HCT116 (cell line): Measurements from ENCODE around the gene MAP4K4. TPM values are rescaled to one million over a fixed set of nuclear protein-coding genes. Genes with fewer than 3 reads are reported as not detected.

Experiments used
- ATAC-seq: fragments of 200-7000 bp; cut with Tn5 transposase; 2 replicates; pipeline ENCODE4 v1.9.1; 2020; ENCODE audit warnings: mild to moderate bottlenecking, moderate library complexity
- BruUV-seq: library from RNA; stranded (reverse); fragments of 400-500 nt; replicated peaks from 2 replicates; lab custom pipeline; 2021; lab: Mats Ljungman, UMichigan
- CTCF ChIA-PET: fragments of 300-600 bp; sonication (Branson Sonifier 250); formaldehyde crosslinking; loops from one replicate; lab custom pipeline; 2021; ENCODE audit warnings: antibody characterized with exemption; lab: Charles Lee
- POLR2A ChIA-PET: fragments of 300-600, 350-600 bp; sonication (Branson Sonifier 250); formaldehyde crosslinking; loops from one replicate; lab custom pipeline; 2021; ENCODE audit warnings: antibody characterized with exemption; lab: Charles Lee
- RAD21 ChIA-PET, 2 experiments: fragments of 300-600 bp; sonication (Branson Sonifier 250); formaldehyde crosslinking; loops; one replicate each; lab custom pipeline; 2023; ENCODE audit warnings: low total read pairs in 2 of 2; ENCODE audit not compliant: uncharacterized antibody in 2 of 2, unreplicated experiment in 2 of 2, low non-redundant PET in 1 of 2; lab: Charles Lee
- DNase-seq: peaks from one replicate; pipeline ENCODE4 v3.0.0-alpha.2; 2010; ENCODE audit warnings: low read depth, low spot score
- H2AFZ ChIP-seq: fragments of 200-600 bp; shearing (Covaris generic), sonication (generic); 2 replicates; pipeline ENCODE4 v1.6.1; 2017; ENCODE audit warnings: low read depth, mixed run types, mixed read lengths, antibody characterized with exemption, low read length; ENCODE audit not compliant: poor library complexity, severe bottlenecking
- H3K27ac ChIP-seq: 2 replicates; pipeline ENCODE4 v1.5.1; 2012; ENCODE audit warnings: low read depth, low read length
- H3K27me3 ChIP-seq: fragments of 200-600 bp; sonication (generic); 2 replicates; pipeline ENCODE4 v1.6.1; 2016; ENCODE audit warnings: mixed run types, low read length, mixed read lengths; ENCODE audit not compliant: insufficient read depth
- H3K36me3 ChIP-seq, 2 experiments: fragments of 200-500 bp in 1 of 2; fragments of 200-600 bp in 1 of 2; sonication (Bioruptor generic) in 1 of 2; sonication (generic) in 1 of 2; 2 replicates each; pipeline versions ENCODE4 v1.5.1 to v1.6.1; 2014 to 2016; ENCODE audit warnings: low read length in 2 of 2, inconsistent platforms in 1 of 2, mixed read lengths in 1 of 2, mixed run types in 1 of 2; ENCODE audit not compliant: insufficient read depth in 2 of 2, control insufficient read depth in 1 of 2
- H3K4me1 ChIP-seq, 2 experiments: fragments of 200-600 bp in 1 of 2; sonication (generic) in 1 of 2; 2 replicates each; pipeline versions ENCODE4 v1.5.1 to v1.6.1; 2012 to 2017; ENCODE audit warnings: low read length in 2 of 2, inconsistent platforms in 1 of 2, mild to moderate bottlenecking in 1 of 2, mixed read lengths in 1 of 2, mixed run types in 1 of 2, moderate library complexity in 1 of 2; ENCODE audit not compliant: insufficient read depth in 2 of 2, control insufficient read depth in 1 of 2
- H3K4me2 ChIP-seq: fragments of 200-600 bp; sonication (generic); 2 replicates; pipeline ENCODE4 v1.6.1; 2017; ENCODE audit warnings: mixed run types, low read length, mixed read lengths
- H3K4me3 ChIP-seq, 2 experiments: fragments of 200-600 bp in 1 of 2; sonication (generic) in 1 of 2; replicated peaks in 1 of 2; 2 replicates each; pipeline ENCODE4 v1.5.1; 2011 to 2016; ENCODE audit warnings: low read length in 2 of 2, control low read depth in 1 of 2, low read depth in 1 of 2, mild to moderate bottlenecking in 1 of 2, mixed read lengths in 1 of 2, mixed run types in 1 of 2
- H3K79me2 ChIP-seq: fragments of 200-600 bp; sonication (generic); 2 replicates; pipeline ENCODE4 v1.6.1; 2017; ENCODE audit warnings: mild to moderate bottlenecking, mixed run types, low read length, moderate library complexity, mixed read lengths; ENCODE audit not compliant: insufficient read depth
- H3K9ac ChIP-seq: fragments of 200-600 bp; sonication (generic); 2 replicates; pipeline ENCODE4 v1.6.1; 2016; ENCODE audit warnings: low read length, mixed read lengths
- H3K9me2 ChIP-seq: fragments of 200-600 bp; sonication (generic), shearing (Covaris generic); 2 replicates; pipeline ENCODE4 v1.6.1; 2017; ENCODE audit warnings: mixed run types, mild to moderate bottlenecking, moderate library complexity; ENCODE audit not compliant: insufficient read depth
- H3K9me3 ChIP-seq, 2 experiments: fragments of 200-500 bp in 1 of 2; fragments of 200-600 bp in 1 of 2; sonication (Bioruptor generic) in 1 of 2; sonication (generic) in 1 of 2; 2 replicates each; pipeline ENCODE4 v1.6.1; 2014 to 2017; ENCODE audit warnings: low read length in 2 of 2, mixed read lengths in 2 of 2, inconsistent platforms in 1 of 2, low read depth in 1 of 2, mild to moderate bottlenecking in 1 of 2, mixed run types in 1 of 2, moderate library complexity in 1 of 2; ENCODE audit not compliant: control insufficient read depth in 1 of 2, insufficient read depth in 1 of 2
- H4K20me1 ChIP-seq: fragments of 200-600 bp; sonication (generic), shearing (Covaris generic); 2 replicates; pipeline ENCODE4 v1.6.1; 2017; ENCODE audit warnings: mixed run types, mild to moderate bottlenecking, moderate library complexity; ENCODE audit not compliant: insufficient read depth
- CEBPB ChIP-seq: IDR thresholded peaks from 2 replicates; pipeline ENCODE4 v1.6.1; 2012; ENCODE audit warnings: low read depth
- EGR1 ChIP-seq: IDR thresholded peaks from 2 replicates; pipeline ENCODE4 v1.6.1; 2012; ENCODE audit warnings: low read depth
- EZH2 ChIP-seq: fragments of 200-600 bp; sonication (generic); IDR thresholded peaks from 2 replicates; pipeline ENCODE4 v1.6.1; 2017; ENCODE audit warnings: antibody characterized with exemption, mixed run types
- EZH2phosphoT487 ChIP-seq: fragments of 200-600 bp; IDR thresholded peaks from 2 replicates; pipeline ENCODE4 v1.6.1; 2018; ENCODE audit warnings: antibody characterized with exemption, borderline replicate concordance
- FOSL1 ChIP-seq: IDR thresholded peaks from 2 replicates; pipeline ENCODE4 v1.6.1; 2012; ENCODE audit warnings: low read depth
- RAD21 ChIP-seq: IDR thresholded peaks from 2 replicates; pipeline ENCODE4 v1.6.1; 2012; ENCODE audit warnings: low read depth, mild to moderate bottlenecking
- REST ChIP-seq: IDR thresholded peaks from 2 replicates; pipeline ENCODE4 v1.6.1; 2012; ENCODE audit warnings: low read depth
- SIN3A ChIP-seq: IDR thresholded peaks from 2 replicates; pipeline ENCODE4 v1.6.1; 2012; ENCODE audit warnings: low read depth
- SP1 ChIP-seq: IDR thresholded peaks from 2 replicates; pipeline ENCODE4 v1.6.1; 2012; ENCODE audit warnings: low read depth
- TCF7L2 ChIP-seq: IDR thresholded peaks from 2 replicates; pipeline ENCODE4 v1.7.0; 2011; ENCODE audit warnings: borderline replicate concordance, inconsistent platforms; ENCODE audit not compliant: insufficient read depth, insufficient read length; ENCODE audit errors: extremely low read depth
- ZFX ChIP-seq: fragments of 450-650 bp; IDR thresholded peaks from 2 replicates; pipeline ENCODE4 v1.6.1; 2017
- intact Hi-C: fragments of 100-400 bp; cut with micrococcal nuclease; formaldehyde crosslinking; loops from 2 replicates; pipeline ENCODE4 v1.10.0; 2022
- total RNA-seq: library from RNA; stranded (reverse); gene quantifications from one replicate; pipeline ENCODE4 v1.2.1, GENCODE V29; 2021; ENCODE audit not compliant: unreplicated experiment
- TF ChIP-seq, protein P1 (sequence below): IDR thresholded peaks from 2 replicates; pipeline ENCODE4 v1.6.1; 2012
- TF ChIP-seq, protein P2 (sequence below): IDR thresholded peaks from 2 replicates; pipeline ENCODE4 v1.6.1; 2012

The MAP4K4 gene
- total RNA-seq, 1 experiment from 2014 or later = 62.3 TPM

DNA sequence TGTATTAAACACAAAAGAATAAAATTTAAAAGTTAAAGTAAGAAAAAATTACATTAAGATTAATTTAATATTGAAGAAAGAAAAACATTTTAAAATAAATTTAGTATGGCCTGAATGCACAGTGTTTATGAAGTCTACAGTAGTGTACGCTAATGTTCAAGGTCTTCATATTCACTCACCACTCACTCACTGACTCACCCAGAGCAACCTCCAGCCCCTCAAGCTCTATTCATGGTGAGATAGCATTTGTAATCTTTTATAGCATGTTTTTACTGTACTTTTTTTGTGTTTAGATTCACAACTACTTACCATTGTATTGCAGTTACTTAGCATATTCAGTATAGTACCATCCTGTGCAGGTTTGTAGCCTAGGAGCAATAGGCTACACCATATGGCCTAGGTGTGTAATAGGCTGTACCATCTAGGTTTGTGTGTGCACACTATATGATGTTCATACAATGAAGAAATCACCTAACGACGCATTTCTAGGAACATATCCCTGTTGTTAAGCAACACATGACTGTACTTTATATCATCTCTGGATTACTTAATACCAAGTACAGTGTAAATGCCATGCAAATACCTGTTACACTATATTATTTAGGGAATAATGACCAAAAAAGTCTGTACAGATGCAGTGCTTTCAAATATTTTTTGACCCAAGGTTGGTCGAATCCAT lies 150.3 kb downstream of the MAP4K4 start:
- ChIA-PET RAD21 (no interaction called here), POLR2A (no interaction called here), CTCF (interaction anchor here (2.5 kb wide), 1 partner anchor 16 kb away, joined by 12 read pairs; no protein-coding TSS in a partner anchor)
- Histone ChIP-seq H3K79me2 (no peaks in the 10 kb centered on the region), H3K9ac (no peak overlapping the region), H3K36me3 (peaks cover 6 to 9% of the 10 kb centered on the region in 2 experiments; a peak in 2 of 4 replicates), H3K27me3 (no peaks in the 10 kb centered on the region), H3K4me3 (no peak overlapping the region), H3K4me1 (no peaks in the 10 kb centered on the region), H4K20me1 (no peaks in the 10 kb centered on the region), H3K9me2 (no peaks in the 10 kb centered on the region), H3K9me3 (no peaks in the 10 kb centered on the region), H3K4me2 (no peak overlapping the region), H2AFZ (no peak overlapping the region), H3K27ac (no peak overlapping the region)
- intact Hi-C loops = loop anchor here (5.0 kb wide), 1 partner anchor 170 kb away; no protein-coding TSS in a partner anchor
- no peak for DNase-seq
- no peak for ATAC-seq
- BruUV-seq = no TSS peak
- no peak for TF ChIP-seq REST
- no peak for TF ChIP-seq SP1
- no peak for TF ChIP-seq EGR1
- TF ChIP-seq CEBPB = no peak
- TF ChIP-seq, protein P1, sequence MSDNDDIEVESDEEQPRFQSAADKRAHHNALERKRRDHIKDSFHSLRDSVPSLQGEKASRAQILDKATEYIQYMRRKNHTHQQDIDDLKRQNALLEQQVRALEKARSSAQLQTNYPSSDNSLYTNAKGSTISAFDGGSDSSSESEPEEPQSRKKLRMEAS = no peak
- no peak for TF ChIP-seq EZH2phosphoT487
- TF ChIP-seq EZH2 = no peak
- TF ChIP-seq TCF7L2 = no peak
- no peak for TF ChIP-seq SIN3A
- TF ChIP-seq RAD21 = no peak
- no peak for TF ChIP-seq FOSL1
- TF ChIP-seq ZFX = no peak
- TF ChIP-seq, protein P2, sequence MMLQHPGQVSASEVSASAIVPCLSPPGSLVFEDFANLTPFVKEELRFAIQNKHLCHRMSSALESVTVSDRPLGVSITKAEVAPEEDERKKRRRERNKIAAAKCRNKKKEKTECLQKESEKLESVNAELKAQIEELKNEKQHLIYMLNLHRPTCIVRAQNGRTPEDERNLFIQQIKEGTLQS = no peak
